ENCODE data around the gene GRHL3. TPM values are rescaled to one million over a fixed set of nuclear protein-coding genes. Genes with fewer than 3 reads are reported as not detected.

GRHL3 gene
- total RNA-seq, 1 experiment from 2014 or later = not detected

DNA sequence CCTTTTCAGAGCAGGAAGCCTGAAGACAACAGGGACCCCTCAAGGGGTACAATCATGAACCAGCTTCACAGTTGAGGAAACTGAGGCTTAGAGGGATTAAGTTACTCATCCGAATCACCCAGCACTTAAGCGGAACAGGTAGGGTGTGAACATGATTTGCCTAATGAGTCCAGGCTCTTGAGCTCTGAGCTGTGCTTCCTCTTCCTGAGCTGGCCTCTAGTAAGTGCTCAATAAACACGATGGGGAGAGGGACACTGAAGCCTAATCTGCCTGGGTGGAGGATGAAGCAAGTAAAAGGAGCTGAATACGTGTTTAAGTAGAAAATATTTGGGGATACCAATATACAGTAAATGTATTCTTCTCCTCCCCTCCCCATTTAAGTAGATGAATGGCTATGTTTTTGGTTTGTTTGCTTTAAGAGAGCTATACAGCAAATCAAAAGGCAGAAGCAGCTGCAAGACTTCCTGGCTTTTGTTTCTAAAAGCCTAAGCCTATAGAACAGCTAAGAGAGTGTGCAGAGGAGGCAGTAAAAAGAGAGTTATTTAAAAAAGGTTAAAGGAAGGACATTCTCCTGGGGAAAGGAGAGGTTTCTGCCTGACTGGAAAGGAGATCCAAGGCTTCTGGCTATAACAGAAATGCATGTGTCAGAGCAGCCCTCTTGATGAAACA, 74.0 kb downstream of the GRHL3 start:
- no peak for DNase-seq (ENCODE audit: low read depth)

DNA sequence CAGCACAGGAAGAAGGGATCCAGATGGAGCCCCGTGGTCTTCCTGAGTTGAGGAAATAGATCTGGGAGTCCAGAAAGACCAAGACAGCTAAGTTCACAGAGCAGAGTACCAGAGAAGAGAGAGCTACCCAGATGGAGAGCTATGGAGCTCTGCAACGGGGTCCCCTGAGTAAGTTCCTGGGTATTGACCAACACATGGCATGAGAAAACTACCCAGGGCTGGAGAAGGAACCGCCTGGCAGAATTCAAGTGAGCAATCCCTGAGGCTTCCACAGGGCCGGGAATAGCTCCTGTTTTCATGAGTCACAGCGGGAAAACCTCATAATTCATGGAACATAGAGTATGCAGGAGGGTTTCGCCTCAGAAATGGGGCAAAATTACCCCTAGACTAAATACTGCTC, 74.7 kb downstream of the GRHL3 start:
- DNase-seq (ENCODE audit: low read depth) = peak; percentile 89

- DNase-seq (ENCODE audit: low read depth) = no peak
Observed at GRCh38 chr1:24400065-24400464, 80.9 kb downstream of the GRHL3 start.

DNA sequence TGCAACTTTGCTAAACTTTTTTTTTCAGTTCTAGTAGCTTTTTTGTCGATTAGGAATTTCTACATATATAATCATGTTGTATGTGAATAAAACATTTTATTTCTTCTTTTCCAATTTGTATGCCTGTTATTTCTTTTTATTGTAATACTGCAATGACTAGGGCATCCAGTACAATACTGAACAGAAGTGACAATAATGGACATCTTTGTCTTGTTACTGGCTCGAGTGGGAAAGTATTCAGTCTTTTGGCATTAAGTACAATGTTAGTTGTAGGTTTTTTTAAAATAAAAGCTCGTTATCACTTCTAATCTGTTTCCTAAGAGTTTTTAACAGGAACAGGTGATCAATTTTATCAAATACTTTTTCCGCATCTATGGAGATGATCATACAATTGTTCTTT, 84.6 kb downstream of the GRHL3 start:
- no peak for DNase-seq (ENCODE audit: low read depth)

Other genes starting within 250 kb of the GRHL3 start
- gene MYOM3, start 207.2 kb upstream of the GRHL3 start, total RNA-seq (2014; rRNA removed) = not detected in 2 replicates
- not detected in 2 replicates for gene IL22RA1, start 176.2 kb upstream of the GRHL3 start, total RNA-seq (2014; rRNA removed)
- gene IFNLR1, start 132.1 kb upstream of the GRHL3 start, total RNA-seq (2014; rRNA removed) = not detected in 2 replicates
- 3.3 and 4.9 TPM in 2 replicates for gene STPG1, start 94.4 kb downstream of the GRHL3 start, total RNA-seq (2014; rRNA removed)
- gene NIPAL3, start 96.4 kb downstream of the GRHL3 start, total RNA-seq (2014; rRNA removed) = 18.8 and 19.2 TPM in 2 replicates
- 6.1 and 6.8 TPM in 2 replicates for gene RCAN3, start 183.5 kb downstream of the GRHL3 start, total RNA-seq (2014; rRNA removed)
- not detected in 2 replicates for gene NCMAP, start 236.7 kb downstream of the GRHL3 start, total RNA-seq (2014; rRNA removed)

Measured in LHCN-M2 (cell line).